ENCODE results near the gene FLYWCH1. TPM values are rescaled to one million over a fixed set of nuclear protein-coding genes. Genes with fewer than 3 reads are reported as not detected.

Gene FLYWCH1
- total and polyA plus RNA-seq, 9 of the 15 experiments (the other 6 are each of a cell fraction or from before 2014, with no cell fraction given) = 0.18 to 33.6 (median 11.3) TPM

DNA sequence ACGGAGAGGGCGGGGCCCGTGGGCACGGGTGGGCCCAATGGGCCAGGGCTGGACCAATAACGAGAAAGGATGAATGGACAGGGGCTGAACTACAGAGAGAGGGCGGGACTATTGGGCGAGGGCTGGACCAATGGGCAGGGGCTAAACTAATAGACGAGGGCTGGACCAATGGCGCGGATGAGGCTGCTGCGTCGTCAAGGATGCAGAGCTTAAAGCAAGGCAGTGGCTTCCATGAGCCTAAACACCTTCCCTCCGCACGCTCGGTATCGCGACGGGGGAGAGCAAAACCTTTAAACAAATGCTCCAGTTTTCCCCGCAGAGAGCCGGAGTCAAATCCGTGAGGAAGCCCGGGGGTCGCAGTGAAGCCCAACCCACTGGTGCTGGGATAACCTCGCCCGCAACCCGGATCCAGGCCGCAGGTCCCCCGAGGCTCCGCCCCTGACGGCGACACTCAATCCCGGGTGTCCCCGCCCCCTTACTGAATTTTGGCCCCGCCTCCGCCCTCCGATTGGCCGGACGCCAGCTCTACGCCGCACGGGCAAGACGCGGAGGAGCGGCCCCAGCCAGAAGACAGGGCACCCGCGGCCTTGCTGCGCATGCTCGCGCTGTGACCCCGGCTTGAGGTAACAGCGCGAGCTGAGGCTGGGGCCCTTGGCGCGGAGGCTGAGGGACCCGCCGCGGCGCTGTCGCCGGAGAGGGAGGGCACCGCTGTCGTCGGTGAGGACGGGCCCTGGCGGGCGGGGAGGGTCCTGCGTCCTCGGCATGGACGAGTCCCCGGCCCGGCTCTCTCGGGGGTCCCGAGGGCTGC lies 28.9 kb upstream of the FLYWCH1 start, which contains the start of gene FLYWCH2 (continued):
- TF ChIP-seq, protein P1, sequence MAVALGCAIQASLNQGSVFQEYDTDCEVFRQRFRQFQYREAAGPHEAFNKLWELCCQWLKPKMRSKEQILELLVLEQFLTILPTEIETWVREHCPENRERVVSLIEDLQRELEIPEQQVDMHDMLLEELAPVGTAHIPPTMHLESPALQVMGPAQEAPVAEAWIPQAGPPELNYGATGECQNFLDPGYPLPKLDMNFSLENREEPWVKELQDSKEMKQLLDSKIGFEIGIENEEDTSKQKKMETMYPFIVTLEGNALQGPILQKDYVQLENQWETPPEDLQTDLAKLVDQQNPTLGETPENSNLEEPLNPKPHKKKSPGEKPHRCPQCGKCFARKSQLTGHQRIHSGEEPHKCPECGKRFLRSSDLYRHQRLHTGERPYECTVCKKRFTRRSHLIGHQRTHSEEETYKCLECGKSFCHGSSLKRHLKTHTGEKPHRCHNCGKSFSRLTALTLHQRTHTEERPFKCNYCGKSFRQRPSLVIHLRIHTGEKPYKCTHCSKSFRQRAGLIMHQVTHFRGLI (CRISPR knock-in tag; IDR thresholded peaks at IDR 0.05) = 0 out of 2 replicates have a peak, but pooled peaks have one; percentile 42
- peak; percentile 60; the same call in 1 of the 2 replicates for TF ChIP-seq SMAD3 (CRISPR knock-in tag; conservative IDR thresholded peaks at IDR 0.05)
- peak; percentile 29 for TF ChIP-seq FUS (optimal IDR thresholded peaks at IDR 0.05; ENCODE audit: low read depth, low read length)
- peak; percentile 59 for TF ChIP-seq TBP (optimal IDR thresholded peaks at IDR 0.05; ENCODE audit: low read depth, low read length)
- TF ChIP-seq, protein P2, sequence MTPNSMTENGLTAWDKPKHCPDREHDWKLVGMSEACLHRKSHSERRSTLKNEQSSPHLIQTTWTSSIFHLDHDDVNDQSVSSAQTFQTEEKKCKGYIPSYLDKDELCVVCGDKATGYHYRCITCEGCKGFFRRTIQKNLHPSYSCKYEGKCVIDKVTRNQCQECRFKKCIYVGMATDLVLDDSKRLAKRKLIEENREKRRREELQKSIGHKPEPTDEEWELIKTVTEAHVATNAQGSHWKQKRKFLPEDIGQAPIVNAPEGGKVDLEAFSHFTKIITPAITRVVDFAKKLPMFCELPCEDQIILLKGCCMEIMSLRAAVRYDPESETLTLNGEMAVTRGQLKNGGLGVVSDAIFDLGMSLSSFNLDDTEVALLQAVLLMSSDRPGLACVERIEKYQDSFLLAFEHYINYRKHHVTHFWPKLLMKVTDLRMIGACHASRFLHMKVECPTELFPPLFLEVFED (CRISPR knock-in tag; conservative IDR thresholded peaks at IDR 0.05) = 0 out of 2 replicates have a peak, but pooled peaks have one; percentile 9
- peak; percentile 34; the same call in 1 of the 2 replicates for TF ChIP-seq SOX6 (IDR thresholded peaks at IDR 0.05)
- TF ChIP-seq MYNN (IDR thresholded peaks at IDR 0.05) = 0 out of 2 replicates have a peak, but pooled peaks have one; percentile 13
- TF ChIP-seq MYNN (CRISPR knock-in tag; IDR thresholded peaks at IDR 0.05) = no peak
- TF ChIP-seq RB1 (IDR thresholded peaks at IDR 0.05; ENCODE audit: low read depth) = peak; percentile 76; the same call in 1 of the 2 replicates
- TF ChIP-seq, protein P3, sequence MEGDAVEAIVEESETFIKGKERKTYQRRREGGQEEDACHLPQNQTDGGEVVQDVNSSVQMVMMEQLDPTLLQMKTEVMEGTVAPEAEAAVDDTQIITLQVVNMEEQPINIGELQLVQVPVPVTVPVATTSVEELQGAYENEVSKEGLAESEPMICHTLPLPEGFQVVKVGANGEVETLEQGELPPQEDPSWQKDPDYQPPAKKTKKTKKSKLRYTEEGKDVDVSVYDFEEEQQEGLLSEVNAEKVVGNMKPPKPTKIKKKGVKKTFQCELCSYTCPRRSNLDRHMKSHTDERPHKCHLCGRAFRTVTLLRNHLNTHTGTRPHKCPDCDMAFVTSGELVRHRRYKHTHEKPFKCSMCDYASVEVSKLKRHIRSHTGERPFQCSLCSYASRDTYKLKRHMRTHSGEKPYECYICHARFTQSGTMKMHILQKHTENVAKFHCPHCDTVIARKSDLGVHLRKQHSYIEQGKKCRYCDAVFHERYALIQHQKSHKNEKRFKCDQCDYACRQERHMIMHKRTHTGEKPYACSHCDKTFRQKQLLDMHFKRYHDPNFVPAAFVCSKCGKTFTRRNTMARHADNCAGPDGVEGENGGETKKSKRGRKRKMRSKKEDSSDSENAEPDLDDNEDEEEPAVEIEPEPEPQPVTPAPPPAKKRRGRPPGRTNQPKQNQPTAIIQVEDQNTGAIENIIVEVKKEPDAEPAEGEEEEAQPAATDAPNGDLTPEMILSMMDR (IDR thresholded peaks at IDR 0.05 in 2 of 3, conservative IDR thresholded peaks at IDR 0.05 in 1 of 3; ENCODE audit: insufficient read depth in 2 of 3, low read depth in 1 of 3, low read length in 3 of 3) = 0 out of 6 replicates have a peak, but pooled peaks of 1 of the 3 experiments have one; percentile 2
- TF ChIP-seq, protein P4, sequence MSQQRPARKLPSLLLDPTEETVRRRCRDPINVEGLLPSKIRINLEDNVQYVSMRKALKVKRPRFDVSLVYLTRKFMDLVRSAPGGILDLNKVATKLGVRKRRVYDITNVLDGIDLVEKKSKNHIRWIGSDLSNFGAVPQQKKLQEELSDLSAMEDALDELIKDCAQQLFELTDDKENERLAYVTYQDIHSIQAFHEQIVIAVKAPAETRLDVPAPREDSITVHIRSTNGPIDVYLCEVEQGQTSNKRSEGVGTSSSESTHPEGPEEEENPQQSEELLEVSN (IDR thresholded peaks at IDR 0.05; ENCODE audit: borderline replicate concordance in 1 of 2, extremely low read depth in 1 of 2, insufficient read depth in 1 of 2, insufficient read length in 1 of 2, low read depth in 1 of 2, low read length in 1 of 2, poor library complexity in 1 of 2, severe bottlenecking in 1 of 2) = peak; percentile 15 to 65
- TF ChIP-seq HDAC1 (IDR thresholded peaks at IDR 0.05) = peak in 1 of 2 experiments; percentile 43; a peak in 1 of 4 replicates
- peak; percentile 70 for TF ChIP-seq CREM (IDR thresholded peaks at IDR 0.05; ENCODE audit: low read depth)
- no peak for TF ChIP-seq IFI16 (CRISPR knock-in tag; IDR thresholded peaks at IDR 0.05)
- peak; percentile 87 for TF ChIP-seq LCOR (CRISPR knock-in tag; IDR thresholded peaks at IDR 0.05)
- TF ChIP-seq YY1 (IDR thresholded peaks at IDR 0.05; ENCODE audit: borderline replicate concordance in 1 of 3, control insufficient read depth in 1 of 3, extremely low read depth in 1 of 3, insufficient read depth in 3 of 3, insufficient read length in 1 of 3, insufficient replicate concordance in 2 of 3, low read depth in 1 of 3, low read length in 2 of 3) = peak in 2 of 3 experiments; percentile 30 to 55
- peak; percentile 88 for TF ChIP-seq SP1 (CRISPR knock-in tag; IDR thresholded peaks at IDR 0.05)
- no peak for TF ChIP-seq XRCC3 (IDR thresholded peaks at IDR 0.05)
- TF ChIP-seq ZNF57 (CRISPR knock-in tag; IDR thresholded peaks at IDR 0.05) = no peak
- TF ChIP-seq ZNF146 (CRISPR knock-in tag; IDR thresholded peaks at IDR 0.05; ENCODE audit: unreplicated experiment) = no peak
- no peak for TF ChIP-seq LARP7 (IDR thresholded peaks at IDR 0.05)
- 0 out of 2 replicates have a peak, but pooled peaks have one; percentile 28 for TF ChIP-seq ZBTB17 (CRISPR knock-in tag; IDR thresholded peaks at IDR 0.05)

Measured in K562 (cell line).